ENCODE measurements around the gene FFAR3. TPM values are rescaled to one million over a fixed set of nuclear protein-coding genes. Genes with fewer than 3 reads are reported as not detected.

The FFAR3 gene
- total RNA-seq, 2 experiments from 2014 or later, result 2.4 to 3.1 TPM

DNA sequence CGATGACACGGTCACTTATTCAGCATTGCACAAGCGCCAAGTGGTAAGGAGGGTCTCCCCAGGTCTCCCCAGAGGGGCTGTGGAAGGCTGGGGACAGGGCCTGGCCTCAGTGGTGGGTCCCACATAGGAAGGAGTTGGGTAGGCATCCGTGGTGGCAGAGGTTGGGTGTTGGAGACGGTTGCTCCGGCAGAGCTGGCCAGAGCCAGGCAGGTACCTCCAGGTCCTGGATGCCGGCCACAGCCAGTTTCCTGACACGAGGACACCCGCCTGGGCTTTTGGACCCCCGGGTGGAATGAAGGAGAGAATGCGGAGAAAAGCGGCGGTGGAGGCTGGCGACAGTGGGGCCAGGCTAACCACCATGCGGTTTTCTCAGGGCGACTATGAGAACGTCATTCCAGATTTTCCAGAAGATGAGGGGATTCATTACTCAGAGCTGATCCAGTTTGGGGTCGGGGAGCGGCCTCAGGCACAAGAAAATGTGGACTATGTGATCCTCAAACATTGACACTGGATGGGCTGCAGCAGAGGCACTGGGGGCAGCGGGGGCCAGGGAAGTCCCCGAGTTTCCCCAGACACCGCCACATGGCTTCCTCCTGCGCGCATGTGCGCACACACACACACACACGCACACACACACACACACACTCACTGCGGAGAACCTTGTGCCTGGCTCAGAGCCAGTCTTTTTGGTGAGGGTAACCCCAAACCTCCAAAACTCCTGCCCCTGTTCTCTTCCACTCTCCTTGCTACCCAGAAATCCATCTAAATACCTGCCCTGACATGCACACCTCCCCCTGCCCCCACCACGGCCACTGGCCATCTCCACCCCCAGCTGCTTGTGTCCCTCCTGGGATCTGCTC is 11.8 kb upstream of the FFAR3 start:
- Mint-ChIP-seq H3K9me3 (ENCODE audit: low read depth) (no peaks in the 10 kb centered on the region), H3K4me1 (peaks cover 36% of the 10 kb centered on the region)

DNA sequence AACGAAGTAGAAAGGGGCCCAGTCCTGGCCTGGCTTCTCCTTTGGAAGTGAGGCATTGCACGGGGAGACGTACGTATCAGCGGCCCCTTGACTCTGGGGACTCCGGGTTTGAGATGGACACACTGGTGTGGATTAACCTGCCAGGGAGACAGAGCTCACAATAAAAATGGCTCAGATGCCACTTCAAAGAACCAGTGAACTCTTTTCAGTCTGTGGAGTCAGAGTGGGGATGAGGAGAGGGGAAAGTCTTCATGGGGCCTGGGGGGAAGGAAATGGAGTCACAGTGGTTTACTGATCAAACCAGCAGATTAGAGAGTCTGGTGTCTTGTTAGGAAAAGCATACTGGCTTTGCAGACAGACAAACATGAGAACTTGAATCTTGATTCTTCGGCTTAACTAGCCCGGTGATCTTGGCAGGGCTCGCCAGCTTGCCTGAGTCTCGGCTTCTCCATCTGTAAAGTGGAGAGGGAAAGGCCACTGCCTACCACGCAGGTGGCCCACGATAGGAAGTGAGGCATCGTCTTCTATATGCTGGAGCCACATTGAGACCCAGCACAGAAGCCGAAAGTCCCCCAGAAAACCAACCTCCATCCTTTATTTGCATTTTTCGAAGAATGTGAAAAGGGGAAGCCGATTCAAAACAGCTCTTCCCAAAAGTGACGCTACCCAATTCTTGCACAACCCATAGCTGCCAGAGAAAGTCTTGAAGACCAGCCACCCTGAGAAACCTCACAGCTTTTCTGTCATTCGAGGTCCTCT is 10.9 kb upstream of the FFAR3 start, which contains the start of gene FFAR1:
TSS of gene FFAR1 (plus strand) at position 732 of the 759 bp plus-strand sequence. CDS start 3,650 bp downstream, outside the sequence.
- Mint-ChIP-seq H3K4me1 (peaks cover 36% of the 10 kb centered on the region), H3K4me3 (peak within 1 kb of the TSS; percentile 67), H3K27me3 (peaks cover 3% of the 10 kb centered on the region), H3K36me3 (ENCODE audit: low read depth) (no peaks in the 10 kb centered on the region), H3K27ac (peak within 1 kb of the TSS; percentile 99), H3K9me3 (ENCODE audit: low read depth) (no peaks in the 10 kb centered on the region)
- DNase-seq (peak; percentile 85), ATAC-seq (peak; percentile 74)
- ChIA-PET POLR2A (interaction anchor here (0.5 to 0.8 kb wide), 6 partner anchors 9 to 513 kb away, joined by 3 to 4 read pairs (median 4); no protein-coding TSS in a partner anchor), CTCF (interaction anchor here (0.6 to 2.7 kb wide), 10 partner anchors 11 to 397 kb away, joined by 3 to 12 read pairs (median 4); partner anchors contain the start of gene FFAR3)
- intact Hi-C loops (cut with DNase I, micrococcal nuclease), result loop anchor here (1.0 to 5.0 kb wide), 10 partner anchors 58 to 364 kb away; partner anchors contain the start of genes TMEM147 (in 1 of the 2) and USF2 (in 1 of the 2)

More for the DNA sequence above, 11.8 kb upstream of the FFAR3 start:
- peak; percentile 89 for DNase-seq
- Mint-ChIP-seq H3K36me3 (ENCODE audit: low read depth) (no peaks in the 10 kb centered on the region), H3K4me3 (peak overlapping the region; percentile 67), H3K27me3 (peaks cover 3% of the 10 kb centered on the region), H3K27ac (peak overlapping the region; percentile 99)
- ATAC-seq, result peak; percentile 41
- intact Hi-C loops (cut with DNase I, micrococcal nuclease), result loop anchor here (1.0 to 5.0 kb wide), 10 partner anchors 59 to 365 kb away; partner anchors contain the start of genes TMEM147 (in 1 of the 2) and USF2 (in 1 of the 2)
- CTCF ChIA-PET, result interaction anchor here (0.6 to 1.9 kb wide), 3 partner anchors 12 to 398 kb away, joined by 3 to 6 read pairs (median 3); partner anchors contain the start of gene FFAR3
- POLR2A ChIA-PET, result interaction anchor here (0.8 kb wide), 1 partner anchor 117 kb away, joined by 4 read pairs; no protein-coding TSS in a partner anchor

DNA sequence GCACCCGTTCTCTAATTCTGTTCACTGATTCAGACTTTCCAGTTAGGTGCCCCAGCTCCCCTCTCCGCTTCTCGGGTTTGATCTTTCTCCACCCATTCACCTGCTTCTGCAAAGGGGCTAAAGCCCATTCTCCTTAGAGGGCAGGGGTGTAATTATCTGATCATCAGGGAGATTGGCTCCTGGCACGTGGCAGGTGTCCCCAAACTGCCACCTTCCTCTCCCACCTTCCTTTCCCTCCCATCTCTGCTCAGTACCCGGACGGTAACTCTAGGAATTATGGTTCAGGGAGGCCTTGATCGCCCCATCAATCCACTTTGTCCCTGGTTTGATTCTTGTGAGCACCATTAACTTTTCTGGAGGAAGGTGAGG is 10.3 kb upstream of the FFAR3 start:
- POLR2A ChIA-PET, result interaction anchor here (0.6 to 0.8 kb wide), 4 partner anchors 9 to 513 kb away, joined by 3 to 4 read pairs (median 3); no protein-coding TSS in a partner anchor
- no peaks in the 10 kb centered on the region for H3K9me3 Mint-ChIP-seq (ENCODE audit: low read depth)
- DNase-seq (no peak), ATAC-seq (no peak)
- H3K27me3 Mint-ChIP-seq, result peaks cover 2% of the 10 kb centered on the region
- H3K36me3 Mint-ChIP-seq (ENCODE audit: low read depth), result no peaks in the 10 kb centered on the region
- H3K4me3 Mint-ChIP-seq, result peak overlapping the region; percentile 67
- peak overlapping the region; percentile 99 for H3K27ac Mint-ChIP-seq
- CTCF ChIA-PET, result interaction anchor here (0.8 to 2.7 kb wide), 9 partner anchors 10 to 197 kb away, joined by 3 to 12 read pairs (median 4); partner anchors contain the start of gene FFAR3
- intact Hi-C loops (cut with DNase I, micrococcal nuclease), result loop anchor here (1.0 to 5.0 kb wide), 10 partner anchors 57 to 363 kb away; partner anchors contain the start of genes TMEM147 (in 1 of the 2) and USF2 (in 1 of the 2)
- H3K4me1 Mint-ChIP-seq, result peaks cover 40% of the 10 kb centered on the region

DNA sequence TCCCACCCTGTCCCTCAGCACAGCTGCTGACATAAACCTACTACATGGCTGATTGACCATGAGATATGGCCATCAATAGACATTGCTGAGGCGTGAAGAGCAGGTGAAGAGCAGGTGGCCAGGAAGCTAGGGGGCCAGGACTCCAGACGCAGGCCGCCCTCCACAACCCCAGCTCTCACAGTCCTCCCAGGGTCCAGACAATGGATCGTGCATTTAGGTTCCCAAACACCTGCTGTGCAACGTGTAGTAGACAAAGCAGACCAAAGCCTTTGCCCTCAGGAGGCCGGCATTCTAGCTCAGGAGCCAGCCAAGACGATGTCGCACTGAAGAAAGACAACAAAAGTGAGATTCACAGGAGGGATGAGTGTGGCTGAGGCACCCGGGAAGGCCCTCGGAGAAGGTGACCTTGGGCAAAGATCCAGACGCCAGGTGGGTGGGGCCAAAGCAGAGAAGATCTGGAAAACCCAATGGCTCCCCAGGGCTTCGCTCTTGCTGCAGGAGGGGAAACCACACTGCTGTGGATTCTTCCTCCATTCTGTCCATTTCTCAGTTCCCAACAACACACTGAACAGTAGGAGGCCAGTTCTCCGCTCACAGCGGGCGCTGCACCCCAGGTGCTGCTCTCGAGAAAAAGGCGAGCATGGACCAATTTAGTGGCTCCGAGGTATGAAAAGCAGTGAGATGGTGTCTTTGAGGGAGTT is 9.2 kb upstream of the FFAR3 start:
- Mint-ChIP-seq H3K9me3 (ENCODE audit: low read depth) (no peaks in the 10 kb centered on the region), H3K27me3 (peaks cover 2% of the 10 kb centered on the region), H3K4me1 (peaks cover 41% of the 10 kb centered on the region), H3K27ac (peak overlapping the region; percentile 99), H3K36me3 (ENCODE audit: low read depth) (no peaks in the 10 kb centered on the region), H3K4me3 (no peak overlapping the region)
- intact Hi-C loops (cut with DNase I, micrococcal nuclease), result loop anchor here in 1 of 2 experiments (5.0 kb wide), 1 partner anchor 198 kb away; the partner anchor contains the start of gene TMEM147
- ChIA-PET CTCF (interaction anchor here (0.6 to 2.7 kb wide), 4 partner anchors 119 to 174 kb away, joined by 3 to 8 read pairs (median 6); no protein-coding TSS in a partner anchor), POLR2A (no interaction called here)
- no peak for ATAC-seq
- no peak for DNase-seq

DNA sequence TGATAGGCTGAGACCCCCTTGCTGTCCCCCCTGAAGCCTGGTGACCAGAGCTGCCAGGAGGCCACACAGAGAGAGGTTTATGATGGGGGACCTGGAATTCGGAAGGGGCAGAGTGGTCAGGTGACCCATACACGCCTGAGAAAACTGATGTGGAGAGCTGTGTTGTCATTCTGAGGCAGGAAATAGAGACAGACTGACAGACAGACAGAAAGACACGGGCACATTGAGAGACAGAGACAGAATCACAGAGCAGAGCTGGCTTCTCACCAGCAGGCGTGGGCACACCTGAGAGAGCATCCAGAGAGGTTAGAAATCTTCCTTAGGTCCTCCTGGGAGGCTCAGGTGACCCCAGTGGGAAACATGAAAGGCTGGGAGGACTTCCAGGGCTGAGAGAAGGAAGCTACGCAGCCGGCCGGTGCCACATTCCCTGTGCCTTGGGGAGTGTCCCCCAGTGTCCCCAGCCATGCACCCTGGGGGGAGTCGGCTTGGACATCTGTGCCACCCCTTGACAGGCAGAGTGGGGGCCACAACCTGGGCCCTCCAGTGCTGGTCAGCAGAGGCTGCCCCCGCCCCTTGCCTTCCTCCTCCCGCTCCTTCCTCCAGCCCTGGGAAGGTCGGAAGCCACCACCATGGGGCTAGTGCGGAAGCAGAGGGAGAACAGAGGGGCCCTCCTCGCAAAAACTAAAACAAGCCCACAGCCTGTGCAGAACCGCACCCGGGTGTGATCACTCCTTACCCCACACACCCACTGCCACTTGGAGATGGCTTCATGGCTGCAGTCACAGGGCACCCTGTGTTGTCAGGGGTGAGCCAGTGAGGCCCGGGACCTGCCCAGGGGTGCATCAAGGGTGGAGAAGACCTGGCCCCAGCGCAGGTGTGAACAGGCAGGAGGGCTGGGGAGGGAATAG is 8.4 kb upstream of the FFAR3 start:
- ATAC-seq (no peak), DNase-seq (no peak)
- Mint-ChIP-seq H3K36me3 (ENCODE audit: low read depth) (no peaks in the 10 kb centered on the region), H3K27ac (peak overlapping the region; percentile 32), H3K27me3 (peaks cover 2% of the 10 kb centered on the region), H3K9me3 (ENCODE audit: low read depth) (no peaks in the 10 kb centered on the region), H3K4me3 (no peak overlapping the region), H3K4me1 (peaks cover 41% of the 10 kb centered on the region)
- intact Hi-C loops (cut with DNase I, micrococcal nuclease), result loop anchor here (5.0 kb wide), 3 partner anchors 197 to 262 kb away; partner anchors contain the start of genes HAUS5 (in 1 of the 2) and TMEM147 (in 1 of the 2)
- POLR2A ChIA-PET, result no interaction called here
- CTCF ChIA-PET, result interaction anchor here (1.6 to 2.7 kb wide), 3 partner anchors 118 to 145 kb away, joined by 5 to 8 read pairs (median 7); no protein-coding TSS in a partner anchor

DNA sequence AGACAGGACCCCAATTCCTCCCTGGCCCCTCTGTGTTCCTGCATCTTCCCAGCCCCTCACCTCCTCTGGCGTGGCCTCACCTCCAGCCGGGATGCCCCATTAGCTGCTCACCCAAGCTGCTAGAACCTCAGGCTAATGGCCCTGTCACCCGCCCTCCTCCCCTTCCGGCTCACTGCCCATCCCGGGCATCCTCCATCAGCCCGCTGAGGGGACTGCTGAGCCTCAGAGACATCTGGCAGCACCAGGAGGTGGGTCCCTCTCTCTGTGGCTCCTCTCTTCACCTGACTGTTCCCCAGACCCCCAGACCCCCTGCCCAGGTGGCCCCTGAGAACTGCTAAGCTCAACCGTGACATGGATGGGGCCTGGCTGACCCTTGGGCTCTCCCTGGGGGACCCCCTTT is 7.7 kb upstream of the FFAR3 start:
- intact Hi-C loops (cut with DNase I, micrococcal nuclease), result loop anchor here in 1 of 2 experiments (5.0 kb wide), 2 partner anchors 242 to 262 kb away; partner anchors contain the start of gene HAUS5

DNA sequence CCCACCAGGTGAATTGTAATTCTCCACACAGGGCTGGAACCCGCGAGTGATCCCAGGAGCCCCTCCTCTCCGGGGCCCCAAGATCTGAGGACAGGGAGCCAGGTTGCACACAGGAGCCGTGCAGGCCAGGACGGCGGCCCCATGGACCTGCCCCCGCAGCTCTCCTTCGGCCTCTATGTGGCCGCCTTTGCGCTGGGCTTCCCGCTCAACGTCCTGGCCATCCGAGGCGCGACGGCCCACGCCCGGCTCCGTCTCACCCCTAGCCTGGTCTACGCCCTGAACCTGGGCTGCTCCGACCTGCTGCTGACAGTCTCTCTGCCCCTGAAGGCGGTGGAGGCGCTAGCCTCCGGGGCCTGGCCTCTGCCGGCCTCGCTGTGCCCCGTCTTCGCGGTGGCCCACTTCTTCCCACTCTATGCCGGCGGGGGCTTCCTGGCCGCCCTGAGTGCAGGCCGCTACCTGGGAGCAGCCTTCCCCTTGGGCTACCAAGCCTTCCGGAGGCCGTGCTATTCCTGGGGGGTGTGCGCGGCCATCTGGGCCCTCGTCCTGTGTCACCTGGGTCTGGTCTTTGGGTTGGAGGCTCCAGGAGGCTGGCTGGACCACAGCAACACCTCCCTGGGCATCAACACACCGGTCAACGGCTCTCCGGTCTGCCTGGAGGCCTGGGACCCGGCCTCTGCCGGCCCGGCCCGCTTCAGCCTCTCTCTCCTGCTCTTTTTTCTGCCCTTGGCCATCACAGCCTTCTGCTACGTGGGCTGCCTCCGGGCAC is 6.7 kb upstream of the FFAR3 start:
- DNase-seq (no peak), ATAC-seq (no peak)
- CTCF ChIA-PET, result interaction anchor here (0.6 to 4.5 kb wide), 4 partner anchors 118 to 143 kb away, joined by 4 to 54 read pairs (median 5); no protein-coding TSS in a partner anchor
- Mint-ChIP-seq H3K36me3 (ENCODE audit: low read depth) (no peaks in the 10 kb centered on the region), H3K4me1 (peaks cover 30% of the 10 kb centered on the region), H3K27me3 (no peaks in the 10 kb centered on the region), H3K9me3 (ENCODE audit: low read depth) (no peaks in the 10 kb centered on the region), H3K4me3 (no peak overlapping the region), H3K27ac (no peak overlapping the region)
- intact Hi-C loops (cut with DNase I, micrococcal nuclease), result loop anchor here (1.0 to 5.0 kb wide), 4 partner anchors 117 to 261 kb away; partner anchors contain the start of gene HAUS5 (in 1 of the 2)
- POLR2A ChIA-PET, result no interaction called here

More for the DNA sequence above, 7.7 kb upstream of the FFAR3 start:
- Mint-ChIP-seq H3K27me3 (peaks cover 2% of the 10 kb centered on the region), H3K9me3 (ENCODE audit: low read depth) (no peaks in the 10 kb centered on the region), H3K4me1 (peaks cover 40% of the 10 kb centered on the region), H3K27ac (peak overlapping the region; percentile 8), H3K4me3 (no peak overlapping the region), H3K36me3 (ENCODE audit: low read depth) (no peaks in the 10 kb centered on the region)
- ATAC-seq (no peak), DNase-seq (no peak)
- CTCF ChIA-PET, result interaction anchor here (1.9 kb wide), 1 partner anchor 144 kb away, joined by 5 read pairs; no protein-coding TSS in a partner anchor
- POLR2A ChIA-PET, result no interaction called here

DNA sequence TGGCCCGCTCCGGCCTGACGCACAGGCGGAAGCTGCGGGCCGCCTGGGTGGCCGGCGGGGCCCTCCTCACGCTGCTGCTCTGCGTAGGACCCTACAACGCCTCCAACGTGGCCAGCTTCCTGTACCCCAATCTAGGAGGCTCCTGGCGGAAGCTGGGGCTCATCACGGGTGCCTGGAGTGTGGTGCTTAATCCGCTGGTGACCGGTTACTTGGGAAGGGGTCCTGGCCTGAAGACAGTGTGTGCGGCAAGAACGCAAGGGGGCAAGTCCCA is 6.1 kb upstream of the FFAR3 start:
- Mint-ChIP-seq H3K4me1 (peaks cover 24% of the 10 kb centered on the region), H3K27ac (no peak overlapping the region), H3K36me3 (ENCODE audit: low read depth) (no peaks in the 10 kb centered on the region), H3K4me3 (no peak overlapping the region), H3K9me3 (ENCODE audit: low read depth) (no peaks in the 10 kb centered on the region), H3K27me3 (no peaks in the 10 kb centered on the region)
- ATAC-seq (no peak), DNase-seq (no peak)
- intact Hi-C loops (cut with DNase I, micrococcal nuclease), result loop anchor here (1.0 to 5.0 kb wide), 4 partner anchors 116 to 260 kb away; partner anchors contain the start of gene HAUS5 (in 1 of the 2)
- POLR2A ChIA-PET, result no interaction called here
- CTCF ChIA-PET, result interaction anchor here (0.6 to 4.5 kb wide), 11 partner anchors 10 to 274 kb away, joined by 3 to 54 read pairs (median 7); no protein-coding TSS in a partner anchor

Measured in activated CD4-positive, alpha-beta T cell treated with anti-CD3 and anti-CD28 coated beads for 36 hours (primary cell).